GM10248 (cell line): Measurements from ENCODE around the gene NLK.
"Not testable (repeated sequence)": the region's sequence is repeated elsewhere in the genome, so short reads cannot be mapped to it uniquely, and the experiment has no call there.

Source experiments
- CTCF ChIA-PET: fragments of 300-600 bp; sonication (Branson Sonifier 250); formaldehyde crosslinking; extraction: SDS; loops from one replicate; lab custom pipeline; 2021; ENCODE audit warnings: antibody characterized with exemption; lab: Yijun Ruan, JAX
- POLR2A ChIA-PET: fragments of 350-650 bp; sonication (Branson Sonifier 250); formaldehyde crosslinking; extraction: SDS; loops from one replicate; lab custom pipeline; 2020; ENCODE audit warnings: antibody characterized with exemption; lab: Yijun Ruan, JAX
- DNase-seq: peaks from one replicate; pipeline ENCODE4 v3.0.0; 2012; ENCODE audit errors: extremely low spot score
- CTCF ChIP-seq: IDR thresholded peaks from 2 replicates; pipeline ENCODE4 v1.5.1; 2012; ENCODE audit warnings: mild to moderate bottlenecking, low read depth; ENCODE audit errors: extremely low read depth, missing control alignments, control extremely low read depth

Gene NLK

GRCh38 chr17:28242791-28243190 lies 200.3 kb downstream of the NLK start:
- no peak for DNase-seq
- TF ChIP-seq CTCF: no peak
- CTCF ChIA-PET: interaction anchor here (1.2 to 3.9 kb wide), 2 partner anchors 9 to 93 kb away, joined by 3 to 23 read pairs; partner anchors contain the start of genes IFT20 and TNFAIP1
- POLR2A ChIA-PET: no interaction called here

- CTCF ChIA-PET: not testable (repeated sequence)
These were observed 200.8 kb downstream of the NLK start for GRCh38 chr17:28243268-28243667.

GRCh38 chr17:28244446-28244845 lies 202.0 kb downstream of the NLK start:
- no peak for DNase-seq
- POLR2A ChIA-PET: no interaction called here
- no peak for TF ChIP-seq CTCF
- CTCF ChIA-PET: interaction anchor here (1.2 kb wide), 1 partner anchor 14 kb away, joined by 4 read pairs; no protein-coding TSS in a partner anchor

More at GRCh38 chr17:28243268-28243667, 200.8 kb downstream of the NLK start:
- POLR2A ChIA-PET, DNase-seq: not testable (repeated sequence)
